Liver (tissue), 9 donors: Measurements from ENCODE around the gene MON2. TPM values are rescaled to one million over a fixed set of nuclear protein-coding genes. Genes with fewer than 3 reads are reported as not detected.
"Not testable (repeated sequence)": the region's sequence is repeated elsewhere in the genome, so short reads cannot be mapped to it uniquely, and the experiment has no call there.

ENCODE experiments used
- DNase-seq: peaks from one replicate; pipeline ENCODE4 v3.0.0-alpha.2; 2017; ENCODE audit warnings: low spot score
- H3K27ac ChIP-seq, 2 donors: one replicate each; pipeline ENCODE4 v1.7.0; 2013; ENCODE audit warnings: inconsistent platforms in 2 of 2, low read length in 2 of 2, control low read depth in 1 of 2, low read depth in 1 of 2, mild to moderate bottlenecking in 1 of 2
- H3K27me3 ChIP-seq, 4 donors: one replicate each; pipeline versions ENCODE4 v1.6.1 to v1.7.0; 2013; ENCODE audit warnings: low read length in 3 of 4, inconsistent platforms in 1 of 4, mild to moderate bottlenecking in 1 of 4, moderate library complexity in 1 of 4; ENCODE audit not compliant: control insufficient read depth in 4 of 4, insufficient read depth in 4 of 4
- H3K36me3 ChIP-seq, 4 donors: one replicate each; pipeline versions ENCODE4 v1.6.1 to v1.7.0; 2013; ENCODE audit warnings: low read length in 3 of 4, mild to moderate bottlenecking in 3 of 4, low read depth in 1 of 4, moderate library complexity in 1 of 4; ENCODE audit not compliant: control insufficient read depth in 4 of 4, insufficient read depth in 3 of 4
- H3K4me1 ChIP-seq, 4 donors: one replicate each; pipeline versions ENCODE4 v1.6.1 to v1.7.0; 2013; ENCODE audit warnings: low read length in 3 of 4, mild to moderate bottlenecking in 3 of 4, moderate library complexity in 1 of 4; ENCODE audit not compliant: control insufficient read depth in 4 of 4, insufficient read depth in 4 of 4
- H3K4me3 ChIP-seq, 3 donors: one replicate each; pipeline versions ENCODE4 v1.6.1 to v1.7.0; 2013; ENCODE audit warnings: low read length in 3 of 3, control low read depth in 1 of 3, low read depth in 1 of 3, mild to moderate bottlenecking in 1 of 3
- H3K9ac ChIP-seq, 2 donors: one replicate each; pipeline ENCODE4 v1.7.0; 2013; ENCODE audit warnings: low read length in 2 of 2, mild to moderate bottlenecking in 2 of 2, moderate library complexity in 2 of 2, control low read depth in 1 of 2, low read depth in 1 of 2
- H3K9me3 ChIP-seq, 4 donors: one replicate each; pipeline versions ENCODE4 v1.6.1 to v1.7.0; 2013; ENCODE audit warnings: low read length in 3 of 4; ENCODE audit not compliant: control insufficient read depth in 4 of 4
- FOXA1 ChIP-seq: IDR thresholded peaks from 2 replicates; pipeline ENCODE4 v1.6.1; 2016; ENCODE audit warnings: antibody characterized with exemption
- FOXA2 ChIP-seq: IDR thresholded peaks from 2 replicates; pipeline ENCODE4 v1.6.1; 2016; ENCODE audit warnings: antibody characterized with exemption
- GABPA ChIP-seq, 2 donors: IDR thresholded peaks in 1 of 2; conservative IDR thresholded peaks in 1 of 2; 2 replicates each; pipeline ENCODE4 v1.6.1; 2016; ENCODE audit warnings: antibody characterized with exemption in 2 of 2, mild to moderate bottlenecking in 1 of 2, moderate library complexity in 1 of 2
- HNF4A ChIP-seq, 2 donors: conservative IDR thresholded peaks; 2 replicates each; pipeline ENCODE4 v1.6.1; 2016; ENCODE audit warnings: antibody characterized with exemption in 2 of 2, mild to moderate bottlenecking in 2 of 2
- HNF4G ChIP-seq: IDR thresholded peaks from 2 replicates; pipeline ENCODE4 v1.6.1; 2016; ENCODE audit warnings: antibody characterized with exemption
- RXRA ChIP-seq, 2 donors: IDR thresholded peaks; 2 replicates each; pipeline ENCODE4 v1.6.1; 2017 to 2018; ENCODE audit warnings: antibody characterized with exemption in 2 of 2, mild to moderate bottlenecking in 1 of 2
- SP1 ChIP-seq: IDR thresholded peaks from 2 replicates; pipeline ENCODE4 v1.6.1; 2018; ENCODE audit warnings: antibody characterized with exemption, mild to moderate bottlenecking
- TAF1 ChIP-seq: conservative IDR thresholded peaks from 2 replicates; pipeline ENCODE4 v1.6.1; 2016; ENCODE audit warnings: antibody characterized with exemption, mild to moderate bottlenecking
- YY1 ChIP-seq: IDR thresholded peaks from 2 replicates; pipeline ENCODE4 v1.6.1; 2016; ENCODE audit warnings: antibody characterized with exemption, mild to moderate bottlenecking
- WGBS: extraction: QIAGEN DNeasy Blood & Tissue Kit; methylation state at CpG from one replicate; pipeline ENCODE4 v1.1.7; 2013; 5-methylcytosine and 5-hydroxymethylcytosine counted together
- polyA plus RNA-seq, 2 donors: library from polyadenylated mRNA; stranded (reverse) in 1 of 2; unstranded in 1 of 2; fragments of 200-250 nt in 1 of 2; fragments of >200 nt in 1 of 2; fragmentation: Nextera tagmentation in 1 of 2; extraction: Ambion mirVana in 1 of 2; gene quantifications; one replicate each; pipeline versions ENCODE4 v1.2.1 to v1.2.3, GENCODE V29; 2013 to 2015
- total RNA-seq, 2 donors: library from RNA; depleted of rRNA; stranded (reverse); fragments of >200 nt; gene quantifications; one replicate each; pipeline ENCODE4 v1.2.3, GENCODE V29; 2014
- TF ChIP-seq, protein P1 (sequence below): IDR thresholded peaks from 2 replicates; pipeline ENCODE4 v1.6.1; 2016; ENCODE audit warnings: antibody characterized with exemption, mild to moderate bottlenecking
- TF ChIP-seq, protein P2 (sequence below): IDR thresholded peaks from 2 replicates; pipeline ENCODE4 v1.6.1; 2016; ENCODE audit warnings: antibody characterized with exemption
- TF ChIP-seq, protein P3 (sequence below): IDR thresholded peaks from 2 replicates; pipeline ENCODE4 v1.6.1; 2016; ENCODE audit warnings: antibody characterized with exemption
- TF ChIP-seq, protein P4 (sequence below): fragments of 150-350 bp; IDR thresholded peaks from 2 replicates; pipeline ENCODE4 v1.5.1; 2017; ENCODE audit warnings: improper control_type of control experiment, low read depth, low read length; ENCODE audit not compliant: missing input control
- TF ChIP-seq, protein P5 (sequence below): IDR thresholded peaks from 2 replicates; pipeline ENCODE4 v1.6.1; 2016; ENCODE audit warnings: antibody characterized with exemption
- donor health status: healthy.
- donor health status: healthy.
- donor health status: healthy.
- donor health status: healthy.
- donor health status: healthy.

MON2 gene
- total and polyA plus RNA-seq, 4 donors = 7.5 to 69.9 (median 25.8) TPM

DNA sequence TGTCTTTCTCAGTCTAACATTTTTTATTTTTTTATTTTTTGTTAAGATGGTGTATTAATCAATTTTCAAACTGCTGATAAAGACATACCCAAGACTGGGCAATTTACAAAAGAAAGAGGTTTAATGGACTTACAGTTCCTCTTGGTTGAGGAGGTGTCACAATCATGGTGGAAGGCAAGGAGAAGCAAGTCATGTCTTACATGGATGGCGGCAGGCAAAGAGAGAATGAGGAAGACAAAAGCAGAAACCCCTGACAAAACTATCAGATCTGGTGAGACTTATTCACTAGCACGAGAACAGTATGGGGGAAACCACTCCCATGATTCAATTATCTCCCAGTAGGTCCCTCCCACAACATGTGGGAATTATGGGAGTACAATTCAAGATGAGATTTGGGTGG, 11.2 kb upstream of the MON2 start:
- H3K9me3 ChIP-seq, H3K4me1 ChIP-seq, H3K36me3 ChIP-seq, H3K9ac ChIP-seq, H3K4me3 ChIP-seq, H3K27me3 ChIP-seq, DNase-seq, H3K27ac ChIP-seq: not testable (repeated sequence)
- WGBS = 65% methylated on average over 2 of the region's 2 CpGs

DNA sequence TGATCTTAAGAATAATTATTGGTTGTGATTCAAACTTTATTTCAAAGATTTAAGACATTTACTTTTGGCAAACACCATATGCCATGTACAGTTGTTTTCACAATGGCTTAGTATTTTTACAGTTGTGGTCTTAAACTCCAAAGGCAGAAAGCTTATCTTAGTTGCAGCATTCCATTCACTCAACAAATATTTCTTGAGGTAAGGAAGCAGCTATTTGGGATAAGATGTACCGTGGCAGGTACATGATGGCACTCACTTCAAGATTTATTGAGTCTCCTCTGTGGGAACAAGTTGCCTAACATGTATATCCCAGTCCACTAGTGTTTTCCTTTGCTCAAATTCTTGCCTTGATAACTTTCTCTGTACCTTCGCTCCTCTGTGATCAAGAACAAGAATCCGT, 8.0 kb upstream of the MON2 start:
- H3K36me3 ChIP-seq = no peaks in the 10 kb centered on the region
- WGBS = 90% methylated on average over 3 of the region's 3 CpGs
- TF ChIP-seq, protein P1, sequence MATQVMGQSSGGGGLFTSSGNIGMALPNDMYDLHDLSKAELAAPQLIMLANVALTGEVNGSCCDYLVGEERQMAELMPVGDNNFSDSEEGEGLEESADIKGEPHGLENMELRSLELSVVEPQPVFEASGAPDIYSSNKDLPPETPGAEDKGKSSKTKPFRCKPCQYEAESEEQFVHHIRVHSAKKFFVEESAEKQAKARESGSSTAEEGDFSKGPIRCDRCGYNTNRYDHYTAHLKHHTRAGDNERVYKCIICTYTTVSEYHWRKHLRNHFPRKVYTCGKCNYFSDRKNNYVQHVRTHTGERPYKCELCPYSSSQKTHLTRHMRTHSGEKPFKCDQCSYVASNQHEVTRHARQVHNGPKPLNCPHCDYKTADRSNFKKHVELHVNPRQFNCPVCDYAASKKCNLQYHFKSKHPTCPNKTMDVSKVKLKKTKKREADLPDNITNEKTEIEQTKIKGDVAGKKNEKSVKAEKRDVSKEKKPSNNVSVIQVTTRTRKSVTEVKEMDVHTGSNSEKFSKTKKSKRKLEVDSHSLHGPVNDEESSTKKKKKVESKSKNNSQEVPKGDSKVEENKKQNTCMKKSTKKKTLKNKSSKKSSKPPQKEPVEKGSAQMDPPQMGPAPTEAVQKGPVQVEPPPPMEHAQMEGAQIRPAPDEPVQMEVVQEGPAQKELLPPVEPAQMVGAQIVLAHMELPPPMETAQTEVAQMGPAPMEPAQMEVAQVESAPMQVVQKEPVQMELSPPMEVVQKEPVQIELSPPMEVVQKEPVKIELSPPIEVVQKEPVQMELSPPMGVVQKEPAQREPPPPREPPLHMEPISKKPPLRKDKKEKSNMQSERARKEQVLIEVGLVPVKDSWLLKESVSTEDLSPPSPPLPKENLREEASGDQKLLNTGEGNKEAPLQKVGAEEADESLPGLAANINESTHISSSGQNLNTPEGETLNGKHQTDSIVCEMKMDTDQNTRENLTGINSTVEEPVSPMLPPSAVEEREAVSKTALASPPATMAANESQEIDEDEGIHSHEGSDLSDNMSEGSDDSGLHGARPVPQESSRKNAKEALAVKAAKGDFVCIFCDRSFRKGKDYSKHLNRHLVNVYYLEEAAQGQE = no peak
- TF ChIP-seq, protein P2, sequence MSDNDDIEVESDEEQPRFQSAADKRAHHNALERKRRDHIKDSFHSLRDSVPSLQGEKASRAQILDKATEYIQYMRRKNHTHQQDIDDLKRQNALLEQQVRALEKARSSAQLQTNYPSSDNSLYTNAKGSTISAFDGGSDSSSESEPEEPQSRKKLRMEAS = no peak
- TF ChIP-seq GABPA (IDR thresholded peaks at IDR 0.05 in 1 of 2, conservative IDR thresholded peaks at IDR 0.05 in 1 of 2) (no peak), YY1 (no peak), FOXA1 (no peak), SP1 (no peak), RXRA (IDR thresholded peaks at IDR 0.05) (no peak), TAF1 (no peak)
- TF ChIP-seq, protein P3, sequence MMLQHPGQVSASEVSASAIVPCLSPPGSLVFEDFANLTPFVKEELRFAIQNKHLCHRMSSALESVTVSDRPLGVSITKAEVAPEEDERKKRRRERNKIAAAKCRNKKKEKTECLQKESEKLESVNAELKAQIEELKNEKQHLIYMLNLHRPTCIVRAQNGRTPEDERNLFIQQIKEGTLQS = no peak
- no peak overlapping the region for H3K4me3 ChIP-seq
- H3K4me1 ChIP-seq = no peaks in the 10 kb centered on the region
- H3K9me3 ChIP-seq = no peaks in the 10 kb centered on the region
- H3K27me3 ChIP-seq = no peaks in the 10 kb centered on the region
- no peak overlapping the region for H3K9ac ChIP-seq
- no peak overlapping the region for H3K27ac ChIP-seq
- DNase-seq = no peak

DNA sequence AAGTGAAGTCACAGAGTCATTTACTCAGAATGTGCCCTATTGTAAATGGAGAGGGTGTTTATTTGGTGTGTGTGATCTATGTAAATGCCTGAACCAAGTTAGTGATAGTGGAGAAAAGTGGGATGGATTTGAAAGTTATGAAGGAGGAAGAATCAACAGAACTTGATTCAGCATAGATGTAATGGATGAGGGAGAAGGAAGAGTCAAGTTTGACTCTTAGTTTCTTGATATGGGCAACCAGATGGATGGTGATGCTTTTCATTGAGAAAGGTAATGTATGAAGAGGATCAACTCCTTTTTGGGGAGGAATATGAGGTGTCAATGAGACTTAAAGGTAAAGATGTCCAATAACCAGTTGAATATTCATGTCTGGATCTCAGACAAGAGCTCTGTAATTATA, 6.7 kb upstream of the MON2 start:
- DNase-seq = no peak
- TF ChIP-seq, protein P4, sequence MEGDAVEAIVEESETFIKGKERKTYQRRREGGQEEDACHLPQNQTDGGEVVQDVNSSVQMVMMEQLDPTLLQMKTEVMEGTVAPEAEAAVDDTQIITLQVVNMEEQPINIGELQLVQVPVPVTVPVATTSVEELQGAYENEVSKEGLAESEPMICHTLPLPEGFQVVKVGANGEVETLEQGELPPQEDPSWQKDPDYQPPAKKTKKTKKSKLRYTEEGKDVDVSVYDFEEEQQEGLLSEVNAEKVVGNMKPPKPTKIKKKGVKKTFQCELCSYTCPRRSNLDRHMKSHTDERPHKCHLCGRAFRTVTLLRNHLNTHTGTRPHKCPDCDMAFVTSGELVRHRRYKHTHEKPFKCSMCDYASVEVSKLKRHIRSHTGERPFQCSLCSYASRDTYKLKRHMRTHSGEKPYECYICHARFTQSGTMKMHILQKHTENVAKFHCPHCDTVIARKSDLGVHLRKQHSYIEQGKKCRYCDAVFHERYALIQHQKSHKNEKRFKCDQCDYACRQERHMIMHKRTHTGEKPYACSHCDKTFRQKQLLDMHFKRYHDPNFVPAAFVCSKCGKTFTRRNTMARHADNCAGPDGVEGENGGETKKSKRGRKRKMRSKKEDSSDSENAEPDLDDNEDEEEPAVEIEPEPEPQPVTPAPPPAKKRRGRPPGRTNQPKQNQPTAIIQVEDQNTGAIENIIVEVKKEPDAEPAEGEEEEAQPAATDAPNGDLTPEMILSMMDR = no peak
- TF ChIP-seq, protein P3 = no peak
- TF ChIP-seq FOXA2 (no peak), SP1 (no peak), YY1 (no peak), HNF4A (conservative IDR thresholded peaks at IDR 0.05) (no peak), HNF4G (no peak)
- TF ChIP-seq, protein P5, sequence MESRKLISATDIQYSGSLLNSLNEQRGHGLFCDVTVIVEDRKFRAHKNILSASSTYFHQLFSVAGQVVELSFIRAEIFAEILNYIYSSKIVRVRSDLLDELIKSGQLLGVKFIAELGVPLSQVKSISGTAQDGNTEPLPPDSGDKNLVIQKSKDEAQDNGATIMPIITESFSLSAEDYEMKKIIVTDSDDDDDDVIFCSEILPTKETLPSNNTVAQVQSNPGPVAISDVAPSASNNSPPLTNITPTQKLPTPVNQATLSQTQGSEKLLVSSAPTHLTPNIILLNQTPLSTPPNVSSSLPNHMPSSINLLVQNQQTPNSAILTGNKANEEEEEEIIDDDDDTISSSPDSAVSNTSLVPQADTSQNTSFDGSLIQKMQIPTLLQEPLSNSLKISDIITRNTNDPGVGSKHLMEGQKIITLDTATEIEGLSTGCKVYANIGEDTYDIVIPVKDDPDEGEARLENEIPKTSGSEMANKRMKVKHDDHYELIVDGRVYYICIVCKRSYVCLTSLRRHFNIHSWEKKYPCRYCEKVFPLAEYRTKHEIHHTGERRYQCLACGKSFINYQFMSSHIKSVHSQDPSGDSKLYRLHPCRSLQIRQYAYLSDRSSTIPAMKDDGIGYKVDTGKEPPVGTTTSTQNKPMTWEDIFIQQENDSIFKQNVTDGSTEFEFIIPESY = no peak
- H3K27me3 ChIP-seq = no peaks in the 10 kb centered on the region
- no peak overlapping the region for H3K4me3 ChIP-seq
- H3K36me3 ChIP-seq = no peaks in the 10 kb centered on the region
- no peaks in the 10 kb centered on the region for H3K4me1 ChIP-seq
- H3K27ac ChIP-seq = no peak overlapping the region
- H3K9ac ChIP-seq = no peak overlapping the region
- H3K9me3 ChIP-seq = no peaks in the 10 kb centered on the region

DNA sequence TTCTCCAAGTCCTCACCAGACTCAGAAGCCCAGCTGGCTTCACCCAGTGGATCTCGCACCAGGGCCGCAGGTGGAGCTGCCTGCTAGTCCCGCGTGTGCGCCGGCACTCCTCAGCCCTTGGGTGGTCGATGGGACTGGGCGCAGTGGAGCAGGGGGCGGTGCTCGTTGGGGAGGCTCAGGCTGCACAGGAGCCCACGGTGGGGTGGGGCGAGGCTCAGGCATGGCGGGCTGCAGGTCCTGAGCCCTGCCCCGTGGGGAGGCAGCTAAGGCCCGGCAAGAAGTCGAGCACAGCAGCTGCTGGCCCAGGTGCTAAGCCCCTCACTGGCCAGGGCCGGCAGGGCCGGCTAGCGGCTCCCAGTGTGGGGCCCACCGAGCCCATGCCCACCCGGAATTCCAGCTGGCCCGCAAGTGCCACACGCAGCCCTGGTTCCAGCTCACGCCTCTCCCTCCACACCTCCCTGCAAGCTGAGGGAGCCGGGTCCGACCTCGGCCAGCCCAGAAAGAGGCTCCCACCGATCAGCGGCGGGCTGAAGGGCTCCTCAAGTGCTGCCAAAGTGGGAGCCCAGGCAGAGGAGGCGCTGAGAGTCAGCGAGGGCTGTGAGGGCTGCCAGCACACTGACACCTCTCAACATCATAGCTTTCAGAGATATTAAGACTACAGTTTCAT, 5.3 kb upstream of the MON2 start:
- not testable (repeated sequence) for H3K4me1 ChIP-seq, H3K27me3 ChIP-seq, H3K27ac ChIP-seq, H3K4me3 ChIP-seq, H3K9ac ChIP-seq, H3K36me3 ChIP-seq, DNase-seq, H3K9me3 ChIP-seq
- 94% methylated on average over 32 of the region's 32 CpGs for WGBS
